SK-N-SH (cell line): ENCODE results near the gene RASGRP2. TPM values are rescaled to one million over a fixed set of nuclear protein-coding genes. Genes with fewer than 3 reads are reported as not detected.

Experiments used
- CTCF ChIA-PET: fragments of 300-600, 350-600 bp; formaldehyde crosslinking; extraction: SDS; loops from one replicate; lab custom pipeline; 2021; lab: Yijun Ruan, JAX
- POLR2A ChIA-PET: fragments of 350-600 bp; sonication (Branson Sonifier 250); formaldehyde crosslinking; extraction: SDS; loops from one replicate; lab custom pipeline; 2020; ENCODE audit warnings: antibody characterized with exemption, inconsistent platforms; lab: Yijun Ruan, JAX
- DNase-seq: peaks from one replicate; pipeline ENCODE4 v3.0.0; 2012
- H2AFZ ChIP-seq: fragments of 200-600 bp; sonication (generic); 2 replicates; pipeline ENCODE4 v1.8.1; 2016; ENCODE audit warnings: antibody characterized with exemption, mild to moderate bottlenecking, low read depth
- H3F3A ChIP-seq: fragments of 200-600 bp; sonication (generic); replicated peaks from 2 replicates; pipeline ENCODE3; 2016; ENCODE audit warnings: antibody characterized with exemption, mild to moderate bottlenecking; ENCODE audit not compliant: insufficient read depth
- H3K27ac ChIP-seq, 2 experiments: fragments of 200-500 bp in 1 of 2; fragments of 200-600 bp in 1 of 2; sonication (Bioruptor generic) in 1 of 2; sonication (generic), shearing (Covaris generic) in 1 of 2; 2 replicates each; pipeline versions ENCODE4 v1.5.1 to v1.6.1; 2014 to 2016; ENCODE audit warnings: low read depth in 2 of 2, inconsistent platforms in 1 of 2, low read length in 1 of 2, mild to moderate bottlenecking in 1 of 2, mixed read lengths in 1 of 2
- H3K27me3 ChIP-seq: fragments of 200-600 bp; sonication (generic), shearing (Covaris generic); 2 replicates; pipeline ENCODE4 v1.6.1; 2016; ENCODE audit warnings: mixed run types; ENCODE audit not compliant: insufficient read depth
- H3K36me3 ChIP-seq, 2 experiments: fragments of 200-500 bp in 1 of 2; fragments of 200-600 bp in 1 of 2; sonication (Bioruptor generic) in 1 of 2; sonication (generic) in 1 of 2; replicated peaks in 1 of 2; 2 replicates each; pipeline versions ENCODE3 to v1.5.1; 2014 to 2016; ENCODE audit warnings: low read length in 1 of 2, mild to moderate bottlenecking in 1 of 2; ENCODE audit not compliant: insufficient read depth in 2 of 2, control insufficient read depth in 1 of 2
- H3K4me1 ChIP-seq, 2 experiments: fragments of 200-500 bp in 1 of 2; fragments of 200-600 bp in 1 of 2; sonication (Bioruptor generic) in 1 of 2; sonication (generic), shearing (Covaris generic) in 1 of 2; 2 replicates each; pipeline versions ENCODE4 v1.5.1 to v1.6.1; 2014 to 2016; ENCODE audit warnings: low read depth in 1 of 2, low read length in 1 of 2, mixed run types in 1 of 2; ENCODE audit not compliant: insufficient read depth in 2 of 2, control insufficient read depth in 1 of 2
- H3K4me2 ChIP-seq: fragments of 200-600 bp; sonication (generic), shearing (Covaris generic); 2 replicates; pipeline ENCODE4 v1.6.1; 2017; ENCODE audit warnings: mixed run types
- H3K4me3 ChIP-seq, 2 experiments: fragments of 200-500 bp in 1 of 2; fragments of 200-600 bp in 1 of 2; sonication (Bioruptor generic) in 1 of 2; sonication (generic), shearing (Covaris generic) in 1 of 2; 2 replicates each; pipeline versions ENCODE4 v1.5.1 to v1.8.1; 2014 to 2016; ENCODE audit warnings: low read depth in 2 of 2, inconsistent platforms in 1 of 2, low read length in 1 of 2, mild to moderate bottlenecking in 1 of 2, mixed read lengths in 1 of 2, moderate library complexity in 1 of 2
- H3K79me2 ChIP-seq: fragments of 200-600 bp; sonication (generic); 2 replicates; pipeline ENCODE4 v1.8.1; 2017; ENCODE audit warnings: mild to moderate bottlenecking; ENCODE audit not compliant: insufficient read depth
- H3K9ac ChIP-seq: fragments of 200-600 bp; sonication (generic); 2 replicates; pipeline ENCODE4 v1.6.1; 2017; ENCODE audit warnings: mixed run types
- H3K9me2 ChIP-seq: fragments of 200-600 bp; sonication (generic); 2 replicates; pipeline ENCODE4 v1.6.1; 2017; ENCODE audit warnings: mixed run types
- H3K9me3 ChIP-seq: fragments of 200-600 bp; sonication (generic); 2 replicates; pipeline ENCODE4 v1.6.1; 2017; ENCODE audit warnings: mixed run types, mild to moderate bottlenecking, moderate library complexity
- H4K20me1 ChIP-seq: fragments of 200-600 bp; sonication (generic); 2 replicates; pipeline ENCODE4 v1.6.1; 2017; ENCODE audit warnings: mild to moderate bottlenecking, mixed run types; ENCODE audit not compliant: insufficient read depth
- CTCF ChIP-seq: fragments of 200-600 bp; sonication (generic); IDR thresholded peaks from 2 replicates; pipeline ENCODE4 v1.6.1; 2017; ENCODE audit warnings: antibody characterized with exemption, mild to moderate bottlenecking, moderate library complexity
- FOXM1 ChIP-seq: IDR thresholded peaks from 2 replicates; pipeline ENCODE4 v1.4.0; 2012; ENCODE audit warnings: low read depth, mild to moderate bottlenecking
- TCF12 ChIP-seq: IDR thresholded peaks from 2 replicates; pipeline ENCODE4 v1.4.0; 2012
- TEAD4 ChIP-seq: IDR thresholded peaks from 2 replicates; pipeline ENCODE4 v1.4.0; 2012; ENCODE audit warnings: mild to moderate bottlenecking, borderline replicate concordance; ENCODE audit not compliant: insufficient read depth
- USF1 ChIP-seq: IDR thresholded peaks from 2 replicates; pipeline ENCODE4 v1.4.0; 2012; ENCODE audit warnings: low read depth, borderline replicate concordance
- ZBTB33 ChIP-seq: IDR thresholded peaks from 2 replicates; pipeline ENCODE4 v1.4.0; 2012; ENCODE audit warnings: low read depth, borderline replicate concordance
- whole genome bisulfite sequencing: methylation state at CpG from one replicate; pipeline ENCODE4 v1.1.6; 2017; ENCODE audit warnings: low lambda C conversion rate; 5-methylcytosine and 5-hydroxymethylcytosine counted together
- polyA plus RNA-seq, 3 experiments: library from polyadenylated mRNA; depleted of rRNA; stranded (reverse); fragments of >200 nt; gene quantifications; 2 replicates each; pipeline ENCODE4 v1.2.3, GENCODE V29; 2012

The RASGRP2 gene
- polyA plus RNA-seq, 1 of the 3 experiments (the other 2 are of a cell fraction): 1.6 TPM

GRCh38 chr11:64751580-64751979, 7.6 kb upstream of the RASGRP2 start (continued):
- TF ChIP-seq ZBTB33 (no peak), FOXM1 (no peak)

GRCh38 chr11:64751136-64751535, 7.2 kb upstream of the RASGRP2 start:
- Histone ChIP-seq H3F3A (peaks cover 22% of the 10 kb centered on the region), H3K4me2 (no peak overlapping the region), H3K36me3 (no peaks in the 10 kb centered on the region), H3K4me1 (peaks cover 0 to under 1% of the 10 kb centered on the region in 2 experiments; a peak in 1 of 4 replicates), H3K27me3 (no peaks in the 10 kb centered on the region), H2AFZ (no peak overlapping the region), H3K4me3 (no peak overlapping the region), H3K9ac (no peak overlapping the region), H4K20me1 (peaks cover 2% of the 10 kb centered on the region; the same call in 1 of the 2 replicates), H3K9me2 (no peaks in the 10 kb centered on the region), H3K9me3 (no peaks in the 10 kb centered on the region), H3K79me2 (no peaks in the 10 kb centered on the region), H3K27ac (no peak overlapping the region)
- DNase-seq: no peak
- TF ChIP-seq TEAD4: no peak
- TF ChIP-seq ZBTB33: no peak
- no peak for TF ChIP-seq CTCF
- TF ChIP-seq TCF12: no peak
- TF ChIP-seq USF1: no peak
- CTCF ChIA-PET: interaction anchor here (1.3 to 3.4 kb wide), 3 partner anchors 9 to 17 kb away, joined by 3 to 15 read pairs (median 5); no protein-coding TSS in a partner anchor
- 90% methylated on average over 3 of the region's 9 CpGs for WGBS
- POLR2A ChIA-PET: no interaction called here
